Mucosa of stomach (tissue), 1 donor: Measurements from ENCODE around the gene RNF114.

Experiments used
- H3K27me3 ChIP-seq: one replicate; pipeline ENCODE4 v1.7.0; 2013; ENCODE audit warnings: mild to moderate bottlenecking, low read length; ENCODE audit not compliant: control insufficient read depth, insufficient read depth
- H3K36me3 ChIP-seq: one replicate; pipeline ENCODE4 v1.7.0; 2013; ENCODE audit warnings: low read length; ENCODE audit not compliant: control insufficient read depth, insufficient read depth
- H3K4me1 ChIP-seq: one replicate; pipeline ENCODE4 v1.7.0; 2013; ENCODE audit warnings: mild to moderate bottlenecking, low read length; ENCODE audit not compliant: control insufficient read depth, insufficient read depth
- H3K4me3 ChIP-seq: one replicate; pipeline ENCODE4 v1.7.0; 2013; ENCODE audit warnings: low read length
- H3K9ac ChIP-seq: one replicate; pipeline ENCODE4 v1.7.0; 2013; ENCODE audit warnings: mild to moderate bottlenecking, low read length, moderate library complexity
- H3K9me3 ChIP-seq: one replicate; pipeline ENCODE4 v1.7.0; 2013; ENCODE audit warnings: mild to moderate bottlenecking, low read length, moderate library complexity; ENCODE audit not compliant: control insufficient read depth
- donor health status: Pancreatic carcinoma.

RNF114 gene

GRCh38 chr20:49980140-49981008 is 44.2 kb downstream of the RNF114 start:
- Histone ChIP-seq H3K9ac (no peak overlapping the region), H3K27me3 (peaks cover 11% of the 10 kb centered on the region), H3K36me3 (no peaks in the 10 kb centered on the region), H3K4me1 (peaks cover 39% of the 10 kb centered on the region), H3K4me3 (no peak overlapping the region), H3K9me3 (no peaks in the 10 kb centered on the region)

GRCh38 chr20:49981218-49982071 is 45.2 kb downstream of the RNF114 start:
- H3K9ac ChIP-seq: no peak overlapping the region
- no peaks in the 10 kb centered on the region for H3K36me3 ChIP-seq
- H3K9me3 ChIP-seq: no peaks in the 10 kb centered on the region
- H3K4me1 ChIP-seq: peaks cover 38% of the 10 kb centered on the region
- H3K27me3 ChIP-seq: peaks cover 11% of the 10 kb centered on the region
- no peak overlapping the region for H3K4me3 ChIP-seq

GRCh38 chr20:49982072-49982345 is 45.8 kb downstream of the RNF114 start:
- no peak overlapping the region for H3K4me3 ChIP-seq
- H3K9me3 ChIP-seq: no peaks in the 10 kb centered on the region
- H3K36me3 ChIP-seq: no peaks in the 10 kb centered on the region
- H3K4me1 ChIP-seq: peaks cover 32% of the 10 kb centered on the region
- peaks cover 11% of the 10 kb centered on the region for H3K27me3 ChIP-seq
- no peak overlapping the region for H3K9ac ChIP-seq

- Histone ChIP-seq H3K4me1 (peaks cover 27% of the 10 kb centered on the region), H3K27me3 (peaks cover 11% of the 10 kb centered on the region), H3K9me3 (no peaks in the 10 kb centered on the region), H3K4me3 (peak within 1 kb of the TSS; percentile 50), H3K9ac (peak within 1 kb of the TSS; percentile 74), H3K36me3 (no peaks in the 10 kb centered on the region)
These were observed 46.3 kb downstream of the RNF114 start, which contains the start of gene SNAI1 for GRCh38 chr20:49982346-49983122. Gene SNAI1 (plus strand): TSS chr20:49982980. CDS start chr20:49983060, 80 bp downstream.

GRCh38 chr20:49983123-49983847 is 47.1 kb downstream of the RNF114 start:
- no peaks in the 10 kb centered on the region for H3K9me3 ChIP-seq
- peaks cover 11% of the 10 kb centered on the region for H3K27me3 ChIP-seq
- peak overlapping the region; percentile 50 for H3K4me3 ChIP-seq
- H3K4me1 ChIP-seq: peaks cover 24% of the 10 kb centered on the region
- H3K36me3 ChIP-seq: no peaks in the 10 kb centered on the region
- peak overlapping the region; percentile 74 for H3K9ac ChIP-seq

- no peak overlapping the region for H3K4me3 ChIP-seq
- H3K9ac ChIP-seq: peak overlapping the region; percentile 31
- no peaks in the 10 kb centered on the region for H3K36me3 ChIP-seq
- no peaks in the 10 kb centered on the region for H3K9me3 ChIP-seq
- H3K4me1 ChIP-seq: peaks cover 21% of the 10 kb centered on the region
- H3K27me3 ChIP-seq: peaks cover 8% of the 10 kb centered on the region
These were observed 47.7 kb downstream of the RNF114 start for GRCh38 chr20:49983848-49984408.

GRCh38 chr20:49984426-49985153 is 48.4 kb downstream of the RNF114 start:
- no peak overlapping the region for H3K4me3 ChIP-seq

GRCh38 chr20:49985157-49985556 is 49.0 kb downstream of the RNF114 start:
- H3K27me3 ChIP-seq: peaks cover 1% of the 10 kb centered on the region
- H3K36me3 ChIP-seq: no peaks in the 10 kb centered on the region
- no peak overlapping the region for H3K9ac ChIP-seq
- H3K9me3 ChIP-seq: no peaks in the 10 kb centered on the region
- no peak overlapping the region for H3K4me3 ChIP-seq
- peaks cover 23% of the 10 kb centered on the region for H3K4me1 ChIP-seq

More at GRCh38 chr20:49984426-49985153, 48.4 kb downstream of the RNF114 start:
- no peaks in the 10 kb centered on the region for H3K36me3 ChIP-seq
- peak overlapping the region; percentile 31 for H3K9ac ChIP-seq
- no peaks in the 10 kb centered on the region for H3K9me3 ChIP-seq
- H3K27me3 ChIP-seq: peaks cover 4% of the 10 kb centered on the region
- H3K4me1 ChIP-seq: peaks cover 17% of the 10 kb centered on the region

- H3K4me1 ChIP-seq: peaks cover 28% of the 10 kb centered on the region
These were observed 49.4 kb downstream of the RNF114 start for GRCh38 chr20:49985617-49986016.

GRCh38 chr20:49986049-49986448 is 49.9 kb downstream of the RNF114 start:
- peaks cover 28% of the 10 kb centered on the region for H3K4me1 ChIP-seq
- no peaks in the 10 kb centered on the region for H3K9me3 ChIP-seq
- H3K9ac ChIP-seq: no peak overlapping the region
- no peak overlapping the region for H3K4me3 ChIP-seq
- no peaks in the 10 kb centered on the region for H3K27me3 ChIP-seq
- no peaks in the 10 kb centered on the region for H3K36me3 ChIP-seq

More at GRCh38 chr20:49985617-49986016, 49.4 kb downstream of the RNF114 start:
- Histone ChIP-seq H3K4me3 (no peak overlapping the region), H3K36me3 (no peaks in the 10 kb centered on the region), H3K9me3 (no peaks in the 10 kb centered on the region), H3K27me3 (no peaks in the 10 kb centered on the region), H3K9ac (no peak overlapping the region)
